ENCODE results near the gene ZFP36.

The ZFP36 gene

GRCh38 chr19:39382991-39383828 is 23.4 kb upstream of the ZFP36 start:
- H3K36me3 ChIP-seq (replicated peaks) = peaks cover 71% of the 10 kb centered on the region
- no peak overlapping the region for H3K4me3 ChIP-seq (ENCODE audit: low read depth, low read length)
- no peak for TF ChIP-seq CTCF (IDR thresholded peaks at IDR 0.05; ENCODE audit: low read depth, low read length, missing control alignments)
- in situ Hi-C loops (cut with HindIII; ENCODE audit: low pct_ligation_motif_present, low sequenced_read_pairs) = no loop called here
- no peak for DNase-seq
- no peak overlapping the region for H3K27ac ChIP-seq
- no peaks in the 10 kb centered on the region for H3K27me3 ChIP-seq (replicated peaks)

GRCh38 chr19:39384839-39385568 is 21.6 kb upstream of the ZFP36 start:
- peaks cover 74% of the 10 kb centered on the region for H3K36me3 ChIP-seq (replicated peaks)

GRCh38 chr19:39385629-39386411 is 20.8 kb upstream of the ZFP36 start:
- DNase-seq = no peak
- TF ChIP-seq CTCF (IDR thresholded peaks at IDR 0.05; ENCODE audit: low read depth, low read length, missing control alignments) = no peak
- in situ Hi-C loops (cut with HindIII; ENCODE audit: low pct_ligation_motif_present, low sequenced_read_pairs) = no loop called here
- Histone ChIP-seq H3K4me3 (ENCODE audit: low read depth, low read length) (no peak overlapping the region), H3K36me3 (replicated peaks) (peaks cover 66% of the 10 kb centered on the region), H3K27me3 (replicated peaks) (no peaks in the 10 kb centered on the region), H3K27ac (no peak overlapping the region)

More at GRCh38 chr19:39384839-39385568, 21.6 kb upstream of the ZFP36 start:
- Histone ChIP-seq H3K4me3 (ENCODE audit: low read depth, low read length) (no peak overlapping the region), H3K27me3 (replicated peaks) (no peaks in the 10 kb centered on the region), H3K27ac (no peak overlapping the region)
- in situ Hi-C loops (cut with HindIII; ENCODE audit: low pct_ligation_motif_present, low sequenced_read_pairs) = no loop called here
- DNase-seq = no peak
- no peak for TF ChIP-seq CTCF (IDR thresholded peaks at IDR 0.05; ENCODE audit: low read depth, low read length, missing control alignments)

GRCh38 chr19:39386557-39386956 is 20.1 kb upstream of the ZFP36 start:
- TF ChIP-seq CTCF (IDR thresholded peaks at IDR 0.05; ENCODE audit: low read depth, low read length, missing control alignments) = no peak
- Histone ChIP-seq H3K4me3 (ENCODE audit: low read depth, low read length) (no peak overlapping the region), H3K27me3 (replicated peaks) (no peaks in the 10 kb centered on the region), H3K27ac (no peak overlapping the region), H3K36me3 (replicated peaks) (peaks cover 58% of the 10 kb centered on the region)
- in situ Hi-C loops (cut with HindIII; ENCODE audit: low pct_ligation_motif_present, low sequenced_read_pairs) = no loop called here
- DNase-seq = no peak

GRCh38 chr19:39388657-39389056 is 18.0 kb upstream of the ZFP36 start:
- in situ Hi-C loops (cut with HindIII; ENCODE audit: low pct_ligation_motif_present, low sequenced_read_pairs) = no loop called here
- Histone ChIP-seq H3K36me3 (replicated peaks) (peaks cover 56% of the 10 kb centered on the region), H3K4me3 (ENCODE audit: low read depth, low read length) (no peak overlapping the region), H3K27me3 (replicated peaks) (no peaks in the 10 kb centered on the region), H3K27ac (no peak overlapping the region)
- DNase-seq = no peak
- no peak for TF ChIP-seq CTCF (IDR thresholded peaks at IDR 0.05; ENCODE audit: low read depth, low read length, missing control alignments)

Data from brain microvascular endothelial cell (primary cell).